HFFc6 (cell line): ENCODE results near the gene OR6T1. TPM values are rescaled to one million over a fixed set of nuclear protein-coding genes. Genes with fewer than 3 reads are reported as not detected.

ENCODE experiments used
- DNase-seq: peaks from one replicate; pipeline ENCODE4 v3.0.0-alpha.2; 2018
- H3K27ac Mint-ChIP-seq: 2 replicates; pipeline ENCODE4 v1.8.0; 2020; ENCODE audit warnings: mild to moderate bottlenecking, mixed read lengths
- H3K27me3 Mint-ChIP-seq: 2 replicates; pipeline ENCODE4 v1.8.0; 2021; ENCODE audit warnings: mild to moderate bottlenecking, moderate library complexity, mixed read lengths; ENCODE audit not compliant: insufficient read depth
- H3K36me3 Mint-ChIP-seq: 2 replicates; pipeline ENCODE4 v1.8.0; 2021; ENCODE audit warnings: low read depth, mixed read lengths
- H3K4me1 Mint-ChIP-seq: 2 replicates; pipeline ENCODE4 v1.8.0; 2020; ENCODE audit warnings: low read depth, mixed read lengths
- H3K4me3 Mint-ChIP-seq: 2 replicates; pipeline ENCODE4 v1.8.0; 2020; ENCODE audit warnings: mild to moderate bottlenecking, moderate library complexity, mixed read lengths
- H3K9me3 Mint-ChIP-seq: 2 replicates; pipeline ENCODE4 v1.8.0; 2020; ENCODE audit warnings: mild to moderate bottlenecking, mixed read lengths
- total RNA-seq, 6 experiments: library from RNA; stranded (reverse); fragmentation: NEBNext Ultra II Directional; extraction: Animal tissue kit (Norgen Biotek cat#: 25700); gene quantifications; 2 replicates in 1 of 6; 3 replicates in 5 of 6; pipeline ENCODE4 v1.2.3, GENCODE V29; 2021
- TF ChIP-seq, protein P1 (sequence below): fragments of 200-600 bp; sonication (generic); IDR thresholded peaks from 2 replicates; pipeline ENCODE4 v1.5.0; 2021; ENCODE audit warnings: antibody characterized with exemption, mild to moderate bottlenecking

Gene OR6T1
- total RNA-seq, 6 experiments from 2014 or later: not detected

DNA sequence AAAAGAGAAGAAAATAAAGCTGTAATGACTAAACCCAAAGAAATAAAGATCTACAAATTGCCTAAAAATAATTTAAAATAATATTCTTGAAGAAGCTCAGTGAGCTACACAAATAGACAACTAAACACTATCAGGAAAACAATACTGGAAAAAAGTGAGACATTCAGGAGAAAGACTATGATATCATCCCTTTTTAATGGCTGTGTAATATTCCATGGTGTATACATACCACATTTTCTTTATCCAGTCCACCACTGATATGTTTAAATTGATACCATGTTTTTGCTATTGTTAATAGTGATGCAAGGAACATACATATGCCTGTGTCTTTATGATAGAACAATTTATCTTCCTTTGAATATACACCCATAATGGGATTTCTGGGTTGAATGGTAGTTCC is 13.1 kb upstream of the OR6T1 start:
- Mint-ChIP-seq H3K27me3 (no peaks in the 10 kb centered on the region), H3K4me1 (no peaks in the 10 kb centered on the region), H3K27ac (no peak overlapping the region), H3K9me3 (peaks cover 64% of the 10 kb centered on the region), H3K4me3 (no peak overlapping the region), H3K36me3 (no peaks in the 10 kb centered on the region)
- DNase-seq: no peak
- TF ChIP-seq, protein P1, sequence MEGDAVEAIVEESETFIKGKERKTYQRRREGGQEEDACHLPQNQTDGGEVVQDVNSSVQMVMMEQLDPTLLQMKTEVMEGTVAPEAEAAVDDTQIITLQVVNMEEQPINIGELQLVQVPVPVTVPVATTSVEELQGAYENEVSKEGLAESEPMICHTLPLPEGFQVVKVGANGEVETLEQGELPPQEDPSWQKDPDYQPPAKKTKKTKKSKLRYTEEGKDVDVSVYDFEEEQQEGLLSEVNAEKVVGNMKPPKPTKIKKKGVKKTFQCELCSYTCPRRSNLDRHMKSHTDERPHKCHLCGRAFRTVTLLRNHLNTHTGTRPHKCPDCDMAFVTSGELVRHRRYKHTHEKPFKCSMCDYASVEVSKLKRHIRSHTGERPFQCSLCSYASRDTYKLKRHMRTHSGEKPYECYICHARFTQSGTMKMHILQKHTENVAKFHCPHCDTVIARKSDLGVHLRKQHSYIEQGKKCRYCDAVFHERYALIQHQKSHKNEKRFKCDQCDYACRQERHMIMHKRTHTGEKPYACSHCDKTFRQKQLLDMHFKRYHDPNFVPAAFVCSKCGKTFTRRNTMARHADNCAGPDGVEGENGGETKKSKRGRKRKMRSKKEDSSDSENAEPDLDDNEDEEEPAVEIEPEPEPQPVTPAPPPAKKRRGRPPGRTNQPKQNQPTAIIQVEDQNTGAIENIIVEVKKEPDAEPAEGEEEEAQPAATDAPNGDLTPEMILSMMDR: no peak

DNA sequence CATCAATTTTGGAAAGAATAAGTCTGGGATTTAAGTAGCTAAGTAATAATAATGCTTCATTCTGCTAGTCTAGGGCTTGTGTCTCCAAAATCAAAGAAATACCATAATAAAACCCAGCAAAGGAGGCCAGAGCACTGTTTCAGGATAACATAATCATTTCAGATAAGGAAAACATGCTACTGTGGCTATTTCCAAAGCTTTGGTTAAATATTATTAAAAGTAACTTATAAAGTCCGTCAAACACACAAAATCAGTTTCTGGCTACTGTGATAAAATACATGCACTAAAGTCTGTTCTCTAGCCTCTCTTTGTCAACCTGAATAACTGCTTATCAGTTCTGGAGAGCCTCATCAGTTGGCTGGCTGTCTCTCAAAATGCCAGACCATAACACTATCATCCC is 1.5 kb upstream of the OR6T1 start:
- Mint-ChIP-seq H3K9me3 (peaks cover 40% of the 10 kb centered on the region), H3K4me1 (no peaks in the 10 kb centered on the region), H3K36me3 (no peaks in the 10 kb centered on the region; the same call in 1 of the 2 replicates), H3K27ac (no peak overlapping the region), H3K27me3 (no peaks in the 10 kb centered on the region), H3K4me3 (no peak overlapping the region)
- TF ChIP-seq, protein P1: no peak
- no peak for DNase-seq

DNA sequence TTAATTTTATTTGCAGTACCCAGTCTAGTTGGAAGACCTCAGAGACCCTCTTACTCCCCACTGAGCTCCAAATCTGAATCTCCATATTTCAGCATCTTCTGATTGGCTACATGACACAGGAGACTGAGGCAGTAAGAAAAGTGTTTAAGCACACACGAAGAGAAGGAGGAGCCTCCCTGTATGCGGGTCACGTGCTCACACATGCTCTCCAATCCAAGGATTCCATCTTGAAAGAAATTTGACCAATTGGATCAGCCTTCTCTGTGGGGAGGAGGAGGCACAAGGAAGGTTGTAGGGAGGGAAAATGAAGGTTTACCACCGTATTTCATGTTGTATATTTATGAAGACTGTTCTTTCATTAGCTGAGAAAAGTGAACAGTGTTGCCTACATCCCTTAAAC is 1.2 kb downstream of the OR6T1 start:
- H3K36me3 Mint-ChIP-seq: peaks cover 6% of the 10 kb centered on the region
- H3K27me3 Mint-ChIP-seq: peaks cover 2% of the 10 kb centered on the region; the same call in 1 of the 2 replicates
- DNase-seq: no peak
- H3K9me3 Mint-ChIP-seq: peaks cover 50% of the 10 kb centered on the region
- TF ChIP-seq, protein P1: no peak
- no peak overlapping the region for H3K27ac Mint-ChIP-seq
- no peak overlapping the region for H3K4me3 Mint-ChIP-seq
- H3K4me1 Mint-ChIP-seq: no peaks in the 10 kb centered on the region

GRCh38 chr11:123939317-123939716 is 4.3 kb downstream of the OR6T1 start, which contains the start of gene OR4D5:
TSS of gene OR4D5 (plus strand) at chr11:123939617. CDS start at chr11:123939617, 0 bp downstream.
- Mint-ChIP-seq H3K4me1 (no peaks in the 10 kb centered on the region), H3K27ac (no peak within 1 kb of the TSS), H3K27me3 (peaks cover 2% of the 10 kb centered on the region; the same call in 1 of the 2 replicates), H3K36me3 (peaks cover 6% of the 10 kb centered on the region), H3K9me3 (peaks cover 46% of the 10 kb centered on the region), H3K4me3 (no peak within 1 kb of the TSS)
- TF ChIP-seq, protein P1: no peak
- no peak for DNase-seq

DNA sequence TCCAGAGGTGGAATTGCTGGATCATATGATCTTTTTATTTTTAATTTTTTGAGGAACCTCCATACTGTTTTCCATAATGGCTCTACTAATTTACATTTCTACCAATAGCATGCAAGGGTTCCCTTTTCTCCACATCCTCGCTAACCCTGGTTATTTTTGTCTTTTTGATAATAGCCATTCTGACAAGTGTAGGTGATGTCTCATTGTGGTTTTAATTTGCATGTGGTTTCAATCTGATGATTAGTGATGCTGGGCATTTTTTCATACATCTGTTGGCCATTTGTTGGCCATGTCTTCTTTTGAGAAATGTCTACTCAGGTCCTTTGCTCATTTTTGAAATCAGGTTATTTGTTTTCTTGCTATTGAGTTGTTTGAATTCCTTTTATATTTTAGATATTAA is 19.6 kb downstream of the OR6T1 start:
- H3K27me3 Mint-ChIP-seq: no peaks in the 10 kb centered on the region
- H3K4me3 Mint-ChIP-seq: no peak overlapping the region
- H3K27ac Mint-ChIP-seq: no peak overlapping the region
- H3K4me1 Mint-ChIP-seq: no peaks in the 10 kb centered on the region
- H3K9me3 Mint-ChIP-seq: peaks cover 23% of the 10 kb centered on the region
- no peak for DNase-seq
- H3K36me3 Mint-ChIP-seq: no peaks in the 10 kb centered on the region
- TF ChIP-seq, protein P1: no peak

DNA sequence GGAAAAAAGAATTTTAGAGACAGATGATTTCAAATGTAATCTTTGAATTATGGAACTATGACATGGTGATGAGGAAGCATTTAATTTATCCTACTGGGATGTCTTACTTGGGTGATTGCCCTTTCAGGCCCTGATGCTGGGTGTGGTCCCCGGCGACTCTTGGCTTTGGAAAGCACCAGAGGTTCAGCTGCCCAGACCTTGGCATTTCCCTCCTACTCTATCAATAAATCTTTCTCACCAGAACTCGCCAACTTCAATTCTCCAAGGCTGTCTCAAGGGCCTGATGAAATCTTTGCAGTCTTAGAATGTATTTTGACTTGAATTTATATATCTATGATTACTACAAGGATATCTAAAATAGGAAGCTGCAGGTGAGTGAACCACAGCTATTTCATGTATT is 22.7 kb downstream of the OR6T1 start:
- Mint-ChIP-seq H3K36me3 (no peaks in the 10 kb centered on the region), H3K9me3 (peaks cover 33% of the 10 kb centered on the region), H3K27me3 (no peaks in the 10 kb centered on the region), H3K4me3 (no peak overlapping the region), H3K27ac (no peak overlapping the region), H3K4me1 (no peaks in the 10 kb centered on the region)
- DNase-seq: no peak
- TF ChIP-seq, protein P1: no peak
